Astrocyte of the spinal cord (primary cell): Measurements from ENCODE around the gene CHPF2.

Experiments used
- DNase-seq: peaks from one replicate; pipeline ENCODE4 v3.0.0; 2011; ENCODE audit warnings: low read depth, low spot score
- H3K4me3 ChIP-seq: 2 replicates; pipeline ENCODE4 v1.5.1; 2011; ENCODE audit warnings: low read depth, mild to moderate bottlenecking, low read length, moderate library complexity
- in situ Hi-C: cut with HindIII; loops from 2 replicates; pipeline ENCODE4 v1.10.0; 2017; ENCODE audit warnings: low sequenced_read_pairs
- TF ChIP-seq, protein P1 (sequence below): IDR thresholded peaks from 2 replicates; pipeline ENCODE4 v1.5.1; 2012; ENCODE audit warnings: low read depth, mild to moderate bottlenecking, low read length, inconsistent platforms

CHPF2 gene

DNA sequence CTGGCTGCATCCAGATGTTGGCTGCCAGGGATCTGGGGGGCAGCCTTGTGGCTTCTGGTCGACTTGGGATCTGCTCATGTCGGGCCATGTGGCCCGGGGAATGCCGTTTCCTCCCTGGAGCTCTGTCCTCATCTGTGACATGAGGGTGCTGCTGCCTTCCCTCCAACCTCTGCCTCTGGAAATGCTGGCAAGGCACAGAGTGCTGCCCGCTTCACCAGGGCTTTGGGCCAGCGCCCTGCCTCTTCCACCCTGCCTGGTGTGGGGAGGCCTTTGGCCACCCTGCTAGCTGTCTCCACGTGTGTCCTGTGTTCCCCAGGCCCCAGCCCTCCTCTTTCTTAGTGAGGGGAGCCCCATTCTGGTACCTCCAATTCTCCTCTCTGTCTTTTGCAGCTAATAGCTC lies 22.0 kb downstream of the CHPF2 start:
- H3K4me3 ChIP-seq: no peak overlapping the region
- in situ Hi-C loops: no loop called here
- TF ChIP-seq, protein P1, sequence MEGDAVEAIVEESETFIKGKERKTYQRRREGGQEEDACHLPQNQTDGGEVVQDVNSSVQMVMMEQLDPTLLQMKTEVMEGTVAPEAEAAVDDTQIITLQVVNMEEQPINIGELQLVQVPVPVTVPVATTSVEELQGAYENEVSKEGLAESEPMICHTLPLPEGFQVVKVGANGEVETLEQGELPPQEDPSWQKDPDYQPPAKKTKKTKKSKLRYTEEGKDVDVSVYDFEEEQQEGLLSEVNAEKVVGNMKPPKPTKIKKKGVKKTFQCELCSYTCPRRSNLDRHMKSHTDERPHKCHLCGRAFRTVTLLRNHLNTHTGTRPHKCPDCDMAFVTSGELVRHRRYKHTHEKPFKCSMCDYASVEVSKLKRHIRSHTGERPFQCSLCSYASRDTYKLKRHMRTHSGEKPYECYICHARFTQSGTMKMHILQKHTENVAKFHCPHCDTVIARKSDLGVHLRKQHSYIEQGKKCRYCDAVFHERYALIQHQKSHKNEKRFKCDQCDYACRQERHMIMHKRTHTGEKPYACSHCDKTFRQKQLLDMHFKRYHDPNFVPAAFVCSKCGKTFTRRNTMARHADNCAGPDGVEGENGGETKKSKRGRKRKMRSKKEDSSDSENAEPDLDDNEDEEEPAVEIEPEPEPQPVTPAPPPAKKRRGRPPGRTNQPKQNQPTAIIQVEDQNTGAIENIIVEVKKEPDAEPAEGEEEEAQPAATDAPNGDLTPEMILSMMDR: no peak
- DNase-seq: no peak

DNA sequence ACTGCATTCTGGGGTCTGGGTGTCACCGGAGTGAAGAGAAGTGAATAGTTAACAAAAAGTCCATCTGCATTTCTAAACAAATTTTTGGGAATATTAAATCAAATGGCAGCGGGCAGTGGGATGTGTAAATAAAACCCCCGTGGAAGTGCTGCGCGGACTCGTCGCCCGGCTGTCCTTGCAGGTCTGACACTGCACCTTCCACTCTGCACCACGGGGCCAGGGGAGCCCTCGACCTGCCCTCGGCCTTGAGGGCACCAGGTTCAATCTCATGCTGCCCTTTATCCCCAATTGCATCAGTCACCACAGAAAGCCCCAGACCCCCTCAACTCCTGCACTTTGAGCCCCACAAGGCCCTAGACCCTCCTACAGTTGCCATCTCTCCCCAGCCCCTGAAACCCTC lies 22.6 kb downstream of the CHPF2 start:
- no peak overlapping the region for H3K4me3 ChIP-seq
- DNase-seq: no peak
- in situ Hi-C loops: no loop called here
- TF ChIP-seq, protein P1: no peak

DNA sequence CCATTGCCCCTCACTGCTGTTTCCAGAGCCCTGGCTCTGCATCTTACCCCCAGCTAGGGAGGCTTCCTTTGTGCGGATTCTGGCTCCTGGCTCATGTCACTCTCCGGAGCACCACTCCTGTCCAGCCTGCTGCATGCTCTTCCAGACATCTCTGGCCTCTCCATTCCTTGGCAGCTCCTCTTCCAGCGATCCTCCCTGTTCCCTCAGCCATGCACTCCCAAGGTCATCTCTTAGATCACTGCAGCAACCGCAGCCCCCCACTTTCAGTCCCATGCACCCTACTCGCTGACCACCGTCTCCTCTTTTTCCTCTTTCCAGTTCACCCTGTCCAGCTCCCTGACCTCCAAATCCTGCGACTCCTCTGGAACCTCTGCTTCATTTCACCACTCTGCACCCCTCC lies 23.1 kb downstream of the CHPF2 start:
- DNase-seq: no peak
- H3K4me3 ChIP-seq: no peak overlapping the region
- in situ Hi-C loops: no loop called here
- TF ChIP-seq, protein P1: no peak

DNA sequence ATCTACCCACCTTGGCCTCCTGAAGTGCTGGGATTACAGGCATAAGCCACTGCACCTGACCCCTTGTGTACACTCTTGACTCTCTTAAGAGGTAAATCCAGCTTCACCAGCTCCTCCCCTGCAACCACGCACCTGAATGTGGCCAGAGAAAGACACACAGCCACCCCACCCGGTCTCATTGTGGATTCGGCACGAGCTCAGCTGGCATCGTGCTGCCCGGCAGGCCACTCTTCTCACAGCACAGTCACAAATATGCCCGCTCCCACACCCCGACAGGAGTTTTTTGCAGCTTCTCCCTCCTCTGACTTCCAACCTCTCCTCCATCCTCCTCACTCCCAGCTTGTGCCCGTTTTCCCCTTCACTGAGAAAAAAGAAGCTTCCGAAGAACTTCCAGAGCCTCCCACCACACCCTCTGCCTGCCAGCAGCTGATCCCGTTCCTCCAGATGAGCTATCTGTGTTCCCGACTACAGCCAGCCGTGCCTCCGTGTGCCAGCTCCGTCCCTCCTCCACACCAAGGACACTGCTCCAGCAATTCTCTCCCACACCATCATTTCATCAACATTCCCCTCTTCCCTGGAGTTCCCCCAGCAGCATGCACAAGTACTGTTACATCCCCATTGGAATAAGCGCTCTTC lies 24.2 kb downstream of the CHPF2 start:
- no peak overlapping the region for H3K4me3 ChIP-seq
- TF ChIP-seq, protein P1: no peak

DNA sequence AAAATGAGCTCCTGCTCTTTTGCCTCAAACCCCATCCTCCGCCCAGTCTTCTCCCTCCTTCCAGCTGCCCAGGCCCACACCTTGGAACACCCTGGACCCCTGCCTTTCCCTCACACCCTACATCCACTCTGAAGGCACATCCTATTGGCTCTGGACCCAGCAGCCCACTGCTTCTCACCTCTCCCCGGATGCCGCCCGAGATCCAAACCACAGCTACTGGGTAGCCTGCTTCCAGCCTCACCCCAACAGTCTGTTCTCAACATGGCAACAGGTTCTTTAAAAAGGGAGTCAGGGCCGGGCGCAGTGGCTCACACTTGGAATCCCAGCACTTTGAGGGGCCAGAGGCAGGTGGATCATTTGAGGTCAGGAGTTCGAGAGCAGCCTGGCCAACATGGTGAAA lies 25.7 kb downstream of the CHPF2 start:
- no peak for DNase-seq
- in situ Hi-C loops: no loop called here
- TF ChIP-seq, protein P1: no peak
- no peak overlapping the region for H3K4me3 ChIP-seq

More for the DNA sequence above, 24.2 kb downstream of the CHPF2 start:
- no peak for DNase-seq
- in situ Hi-C loops: no loop called here

DNA sequence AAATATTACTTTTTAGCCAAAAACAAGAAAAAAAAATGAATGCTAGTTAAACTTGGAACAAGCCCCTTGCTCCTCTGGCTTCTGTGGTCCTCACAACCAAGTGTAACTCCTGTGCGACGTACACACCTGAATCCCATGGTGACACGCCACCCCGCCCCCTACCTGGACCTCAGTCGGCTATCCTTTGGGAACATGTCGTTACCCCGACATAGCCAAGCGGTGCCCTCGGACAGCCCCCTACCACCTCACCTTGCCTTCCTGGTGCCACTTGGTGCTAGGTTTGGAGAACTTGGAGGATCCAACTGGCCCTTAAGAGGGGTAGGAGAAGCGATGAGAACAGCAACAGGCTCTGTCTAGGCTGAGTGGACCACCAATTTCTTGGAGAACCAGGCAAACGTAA lies 28.2 kb downstream of the CHPF2 start:
- DNase-seq: no peak

More for the DNA sequence above, 28.2 kb downstream of the CHPF2 start:
- in situ Hi-C loops: no loop called here
- TF ChIP-seq, protein P1: no peak
- no peak overlapping the region for H3K4me3 ChIP-seq
